ENCODE data around the gene MED25.

The MED25 gene

DNA sequence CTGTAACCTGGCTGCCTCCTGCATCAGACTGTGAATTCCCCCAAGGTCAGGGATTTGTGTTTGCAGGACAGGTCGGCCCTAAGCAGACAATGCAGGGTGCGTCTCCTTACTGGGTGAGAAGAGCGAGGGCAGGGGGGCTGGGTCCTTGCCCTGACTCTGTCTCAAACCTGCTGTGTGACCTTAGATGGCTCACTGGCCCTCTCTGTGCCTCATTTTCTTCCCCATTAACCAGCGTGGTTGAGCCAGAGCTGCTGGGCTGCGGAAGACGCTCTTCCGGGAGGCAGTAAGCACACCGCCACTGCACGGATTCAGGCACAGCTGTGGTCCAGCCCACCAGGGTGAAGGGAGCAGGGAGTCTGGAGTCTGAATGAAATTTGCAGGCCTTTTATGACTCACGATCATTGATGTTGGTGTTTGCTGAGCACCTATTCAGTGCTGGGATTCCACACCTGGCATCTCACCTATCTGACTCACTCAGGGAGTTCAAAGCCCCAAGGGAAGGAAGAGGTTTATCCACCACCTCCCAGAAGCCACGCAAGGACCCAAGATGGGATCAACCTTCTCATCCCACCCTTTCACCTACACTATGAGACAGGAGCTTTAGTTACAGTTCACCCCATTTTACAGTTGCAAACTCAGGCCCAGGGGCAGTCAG is 56.5 kb downstream of the MED25 start:
- no peaks in the 10 kb centered on the region for H3K9me3 Mint-ChIP-seq
- H3K27ac Mint-ChIP-seq: no peak overlapping the region
- H3K36me3 Mint-ChIP-seq (ENCODE audit: low read depth): peaks cover 13% of the 10 kb centered on the region
- H3K27me3 Mint-ChIP-seq (ENCODE audit: low read depth, poor library complexity): no peaks in the 10 kb centered on the region
- H3K4me1 Mint-ChIP-seq: peaks cover 53% of the 10 kb centered on the region
- peak overlapping the region; percentile 57 for H3K4me3 Mint-ChIP-seq
- TF ChIP-seq, protein P1, sequence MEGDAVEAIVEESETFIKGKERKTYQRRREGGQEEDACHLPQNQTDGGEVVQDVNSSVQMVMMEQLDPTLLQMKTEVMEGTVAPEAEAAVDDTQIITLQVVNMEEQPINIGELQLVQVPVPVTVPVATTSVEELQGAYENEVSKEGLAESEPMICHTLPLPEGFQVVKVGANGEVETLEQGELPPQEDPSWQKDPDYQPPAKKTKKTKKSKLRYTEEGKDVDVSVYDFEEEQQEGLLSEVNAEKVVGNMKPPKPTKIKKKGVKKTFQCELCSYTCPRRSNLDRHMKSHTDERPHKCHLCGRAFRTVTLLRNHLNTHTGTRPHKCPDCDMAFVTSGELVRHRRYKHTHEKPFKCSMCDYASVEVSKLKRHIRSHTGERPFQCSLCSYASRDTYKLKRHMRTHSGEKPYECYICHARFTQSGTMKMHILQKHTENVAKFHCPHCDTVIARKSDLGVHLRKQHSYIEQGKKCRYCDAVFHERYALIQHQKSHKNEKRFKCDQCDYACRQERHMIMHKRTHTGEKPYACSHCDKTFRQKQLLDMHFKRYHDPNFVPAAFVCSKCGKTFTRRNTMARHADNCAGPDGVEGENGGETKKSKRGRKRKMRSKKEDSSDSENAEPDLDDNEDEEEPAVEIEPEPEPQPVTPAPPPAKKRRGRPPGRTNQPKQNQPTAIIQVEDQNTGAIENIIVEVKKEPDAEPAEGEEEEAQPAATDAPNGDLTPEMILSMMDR (IDR thresholded peaks at IDR 0.05): no peak
- no peak for DNase-seq

DNA sequence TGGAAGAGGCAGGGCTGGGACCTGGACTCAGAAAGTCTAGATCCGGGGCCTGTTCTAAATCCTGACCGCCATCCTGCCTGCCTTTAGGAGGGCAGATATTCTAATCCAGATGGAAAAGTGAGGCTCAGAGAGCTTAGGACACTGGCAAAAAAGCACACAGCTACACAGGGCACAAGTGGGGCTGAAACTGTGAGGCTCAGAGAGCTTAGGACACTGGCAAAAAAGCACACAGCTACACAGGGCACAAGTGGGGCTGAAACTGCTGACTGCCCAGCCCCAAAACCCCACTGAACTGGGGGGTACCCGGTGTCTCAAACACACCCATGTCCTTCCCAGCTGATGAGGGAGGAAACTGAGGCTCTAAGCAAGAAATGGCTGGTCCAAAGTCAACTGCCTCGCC is 57.1 kb downstream of the MED25 start:
- H3K27me3 Mint-ChIP-seq (ENCODE audit: low read depth, poor library complexity): no peaks in the 10 kb centered on the region
- no peak overlapping the region for H3K4me3 Mint-ChIP-seq
- peaks cover 50% of the 10 kb centered on the region for H3K4me1 Mint-ChIP-seq
- no peaks in the 10 kb centered on the region for H3K9me3 Mint-ChIP-seq
- peaks cover 16% of the 10 kb centered on the region for H3K36me3 Mint-ChIP-seq (ENCODE audit: low read depth)
- TF ChIP-seq, protein P1 (IDR thresholded peaks at IDR 0.05): no peak
- H3K27ac Mint-ChIP-seq: peak overlapping the region; percentile 86
- no peak for DNase-seq

DNA sequence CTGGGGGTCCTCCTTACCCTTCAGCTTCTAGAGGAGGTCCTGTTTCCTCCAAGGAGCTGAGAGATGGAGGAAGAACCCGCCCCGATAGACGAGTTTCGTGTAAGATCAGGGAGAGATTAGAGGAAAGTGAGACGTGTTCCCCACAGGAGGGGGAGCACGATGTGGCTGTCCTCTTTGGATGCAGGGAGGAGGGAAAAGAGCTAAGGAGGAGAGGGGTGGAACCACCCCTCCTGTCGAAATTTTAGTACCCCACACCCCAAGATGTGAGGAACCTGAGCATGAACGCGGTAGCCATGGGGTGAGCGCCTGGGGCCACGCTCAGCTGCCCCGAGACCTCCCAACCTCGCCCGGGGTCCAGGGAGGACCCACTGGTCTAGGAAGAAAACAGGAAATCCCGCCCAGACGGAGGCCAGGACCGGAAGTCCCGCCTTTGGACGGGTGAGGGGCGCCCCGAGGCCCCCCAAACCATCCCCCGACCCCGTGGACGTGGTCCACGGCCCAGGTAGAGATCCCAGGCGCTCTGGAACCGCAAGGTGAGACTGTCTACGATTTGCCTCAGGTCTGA is 57.9 kb downstream of the MED25 start:
- Mint-ChIP-seq H3K27me3 (ENCODE audit: low read depth, poor library complexity) (no peaks in the 10 kb centered on the region), H3K9me3 (no peaks in the 10 kb centered on the region), H3K4me1 (peaks cover 45% of the 10 kb centered on the region), H3K4me3 (no peak overlapping the region), H3K36me3 (ENCODE audit: low read depth) (peaks cover 24% of the 10 kb centered on the region), H3K27ac (peak overlapping the region; percentile 86)
- DNase-seq: peak; percentile 75
- TF ChIP-seq, protein P1 (IDR thresholded peaks at IDR 0.05): no peak

DNA sequence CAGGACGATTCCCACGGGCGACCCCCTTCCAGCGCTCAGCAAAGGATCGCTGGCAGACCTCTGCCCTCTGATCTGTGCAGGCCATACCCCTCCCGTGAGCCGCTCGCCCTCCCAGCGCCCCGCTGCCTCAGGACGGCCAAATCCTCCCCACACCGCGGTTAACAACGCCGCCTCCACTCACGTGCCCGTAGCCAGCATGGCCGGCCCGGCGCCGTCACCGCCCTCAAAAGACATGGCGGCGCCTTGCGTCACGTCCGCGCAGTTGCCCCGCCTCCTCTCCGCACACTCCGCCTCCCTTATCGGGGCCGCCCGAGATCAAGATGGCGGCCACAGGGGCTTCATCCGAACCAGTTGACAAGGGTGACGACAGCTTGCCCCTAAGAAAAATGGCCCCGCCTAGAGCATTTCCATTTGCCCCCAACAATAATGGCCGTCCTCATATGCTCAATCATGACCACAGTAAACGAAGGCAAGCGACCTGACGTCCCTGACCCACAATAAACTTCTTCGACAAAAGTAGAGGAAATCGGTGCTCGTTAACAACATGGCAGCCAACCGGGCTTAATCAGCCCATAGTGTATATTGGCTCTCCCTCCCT is 58.4 kb downstream of the MED25 start:
- TF ChIP-seq, protein P1 (IDR thresholded peaks at IDR 0.05): no peak
- H3K36me3 Mint-ChIP-seq (ENCODE audit: low read depth): peaks cover 28% of the 10 kb centered on the region
- H3K4me3 Mint-ChIP-seq: no peak overlapping the region
- H3K27ac Mint-ChIP-seq: no peak overlapping the region
- DNase-seq: peak; percentile 97
- H3K4me1 Mint-ChIP-seq: peaks cover 45% of the 10 kb centered on the region
- H3K9me3 Mint-ChIP-seq: no peaks in the 10 kb centered on the region
- no peaks in the 10 kb centered on the region for H3K27me3 Mint-ChIP-seq (ENCODE audit: low read depth, poor library complexity)

DNA sequence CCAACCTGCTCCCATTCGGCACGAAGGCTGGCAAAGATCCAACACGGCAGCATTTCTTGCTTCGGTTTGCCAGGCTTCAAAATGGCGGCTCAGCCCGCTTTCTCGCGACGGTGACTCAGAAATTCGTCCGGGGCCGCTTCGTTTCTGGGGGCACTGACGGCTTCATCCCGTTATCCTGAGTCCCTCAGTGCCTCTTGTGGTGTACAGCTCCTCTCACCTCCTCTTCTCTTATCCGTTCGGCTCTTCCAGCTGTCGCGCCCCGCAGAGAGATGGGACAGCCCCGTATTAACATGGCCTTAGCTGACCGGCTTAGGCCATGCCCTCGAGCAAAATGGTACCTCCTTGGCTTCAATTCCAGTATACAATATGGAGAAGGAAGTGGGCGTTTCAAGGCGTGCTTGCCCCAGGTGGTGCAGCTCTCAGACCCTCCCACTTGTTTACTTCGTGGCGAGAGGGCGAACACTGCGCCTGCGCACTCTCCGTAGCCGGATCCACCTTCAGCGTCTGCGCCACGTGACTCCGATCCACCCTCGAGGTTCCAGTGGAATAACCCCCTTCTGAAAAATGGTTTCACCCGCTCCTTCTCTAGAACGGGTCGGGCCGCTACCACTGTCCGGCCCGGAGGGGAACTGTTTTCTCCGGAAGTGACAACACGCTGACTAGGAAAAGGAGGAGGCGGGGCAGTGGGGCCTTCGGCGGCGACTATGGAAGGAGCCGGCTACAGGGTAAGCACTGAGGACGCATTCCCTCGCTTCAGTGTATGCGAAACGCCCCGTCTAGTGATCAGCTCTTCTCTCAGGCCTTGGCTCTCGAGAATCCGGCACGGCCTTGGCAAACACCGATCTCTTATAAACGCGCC is 59.2 kb downstream of the MED25 start, which contains the start of the genes AKT1S1 and TBC1D17:
AKT1S1 (minus strand) TSS at position 336 of the 859 bp plus-strand sequence. CDS start 4,060 bp downstream, outside the sequence.
TBC1D17 (plus strand) TSS at position 683 of the 859 bp plus-strand sequence; CDS start at position 705, 22 bp downstream.
- H3K4me1 Mint-ChIP-seq: peaks cover 39% of the 10 kb centered on the region
- no peaks in the 10 kb centered on the region for H3K9me3 Mint-ChIP-seq
- H3K27ac Mint-ChIP-seq: peak within 1 kb of the TSS; percentile 86
- DNase-seq: peak; percentile 97
- TF ChIP-seq, protein P1 (IDR thresholded peaks at IDR 0.05): no peak
- no peak within 1 kb of the TSS for H3K4me3 Mint-ChIP-seq
- H3K27me3 Mint-ChIP-seq (ENCODE audit: low read depth, poor library complexity): no peaks in the 10 kb centered on the region
- H3K36me3 Mint-ChIP-seq (ENCODE audit: low read depth): peaks cover 30% of the 10 kb centered on the region

Measured in nephron progenitor cell (in vitro differentiated cells).